Choroid plexus epithelial cell (primary cell): ENCODE data around the gene TCF12.

Source experiments
- DNase-seq: peaks from one replicate; pipeline ENCODE4 v3.0.0-alpha.2; 2010; ENCODE audit warnings: low read depth
- H3K4me3 ChIP-seq: 2 replicates; pipeline ENCODE4 v1.5.1; 2011; ENCODE audit warnings: low read depth, mild to moderate bottlenecking, control low read depth, low read length, moderate library complexity
- TF ChIP-seq, protein P1 (sequence below): conservative IDR thresholded peaks from 2 replicates; pipeline ENCODE4 v1.5.1; 2011; ENCODE audit warnings: low read depth, mild to moderate bottlenecking, control low read depth, inconsistent platforms, low read length, moderate library complexity

Gene TCF12

DNA sequence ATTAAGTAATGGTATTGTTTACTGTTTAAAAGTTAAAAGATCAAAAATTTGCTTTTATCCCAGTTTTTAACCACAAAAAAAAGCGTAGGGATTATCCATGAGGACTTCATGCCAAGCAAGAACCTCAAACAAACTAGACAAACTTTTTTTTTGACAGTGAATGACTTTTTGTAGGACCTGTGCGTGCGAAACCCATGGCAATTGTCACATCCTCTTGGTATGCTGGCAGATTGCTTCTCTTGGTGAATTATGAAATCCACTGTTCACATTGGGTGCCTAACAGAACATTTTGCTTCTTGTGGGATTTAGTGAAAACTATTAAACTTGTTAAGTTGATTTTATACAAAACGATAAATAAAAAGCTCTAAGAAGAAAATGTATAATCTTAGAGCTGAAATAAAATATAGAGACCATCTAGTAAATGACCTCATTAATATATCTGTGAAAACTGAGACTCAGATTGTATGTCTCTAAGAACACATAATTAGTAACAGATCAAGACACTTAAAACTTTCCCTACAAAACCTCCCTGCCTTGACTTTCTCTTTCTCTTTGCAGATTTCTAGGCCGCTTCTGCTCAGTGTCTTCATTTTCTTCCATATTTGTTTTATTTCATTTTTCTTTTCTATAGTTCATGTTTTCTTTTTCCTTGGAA lies 370.6 kb downstream of the TCF12 start:
- no peak for DNase-seq
- H3K4me3 ChIP-seq, result no peak overlapping the region
- TF ChIP-seq, protein P1, sequence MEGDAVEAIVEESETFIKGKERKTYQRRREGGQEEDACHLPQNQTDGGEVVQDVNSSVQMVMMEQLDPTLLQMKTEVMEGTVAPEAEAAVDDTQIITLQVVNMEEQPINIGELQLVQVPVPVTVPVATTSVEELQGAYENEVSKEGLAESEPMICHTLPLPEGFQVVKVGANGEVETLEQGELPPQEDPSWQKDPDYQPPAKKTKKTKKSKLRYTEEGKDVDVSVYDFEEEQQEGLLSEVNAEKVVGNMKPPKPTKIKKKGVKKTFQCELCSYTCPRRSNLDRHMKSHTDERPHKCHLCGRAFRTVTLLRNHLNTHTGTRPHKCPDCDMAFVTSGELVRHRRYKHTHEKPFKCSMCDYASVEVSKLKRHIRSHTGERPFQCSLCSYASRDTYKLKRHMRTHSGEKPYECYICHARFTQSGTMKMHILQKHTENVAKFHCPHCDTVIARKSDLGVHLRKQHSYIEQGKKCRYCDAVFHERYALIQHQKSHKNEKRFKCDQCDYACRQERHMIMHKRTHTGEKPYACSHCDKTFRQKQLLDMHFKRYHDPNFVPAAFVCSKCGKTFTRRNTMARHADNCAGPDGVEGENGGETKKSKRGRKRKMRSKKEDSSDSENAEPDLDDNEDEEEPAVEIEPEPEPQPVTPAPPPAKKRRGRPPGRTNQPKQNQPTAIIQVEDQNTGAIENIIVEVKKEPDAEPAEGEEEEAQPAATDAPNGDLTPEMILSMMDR, result no peak

DNA sequence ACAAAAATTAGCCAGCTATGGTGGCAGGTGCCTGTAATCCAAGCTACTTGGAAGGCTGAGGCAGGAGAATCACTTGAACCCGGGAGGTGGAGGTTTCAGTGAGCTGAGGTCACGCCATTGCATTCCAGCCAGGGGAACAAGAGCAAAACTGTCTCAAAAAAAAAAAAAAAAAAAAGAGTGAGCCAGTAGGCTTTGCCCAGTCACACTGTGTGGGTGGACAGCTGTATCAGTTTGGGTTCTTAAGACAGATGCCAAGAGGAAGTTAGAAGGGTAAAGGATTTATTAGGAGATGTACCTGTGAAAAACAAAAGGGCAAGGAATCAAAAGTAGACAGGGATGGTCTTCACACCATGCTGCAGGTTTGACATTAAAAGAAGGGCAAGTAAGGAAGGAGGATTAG lies 371.7 kb downstream of the TCF12 start:
- TF ChIP-seq, protein P1, result no peak
- DNase-seq, result no peak

DNA sequence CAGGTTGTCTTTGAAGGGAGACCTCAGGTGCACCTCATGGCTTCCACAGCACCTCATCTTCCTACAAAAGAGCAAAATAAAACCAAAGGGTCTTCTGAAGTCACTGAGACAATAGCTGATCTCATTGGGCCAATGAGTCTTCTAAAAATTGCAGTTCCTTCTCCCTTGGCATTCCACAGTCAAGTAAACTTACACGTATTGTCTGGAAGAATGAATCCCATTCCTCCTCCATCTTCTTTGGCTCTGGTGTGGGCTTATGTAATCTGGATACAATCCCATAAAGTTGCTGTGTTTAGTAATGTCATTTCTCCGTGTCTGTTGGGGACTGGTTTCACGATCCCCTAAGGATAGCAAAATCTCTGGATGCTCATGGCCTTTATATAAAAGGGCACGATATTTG lies 372.4 kb downstream of the TCF12 start:
- H3K4me3 ChIP-seq, result no peak overlapping the region
- DNase-seq, result no peak
- TF ChIP-seq, protein P1, result no peak

More for the DNA sequence above, 371.7 kb downstream of the TCF12 start:
- no peak overlapping the region for H3K4me3 ChIP-seq

DNA sequence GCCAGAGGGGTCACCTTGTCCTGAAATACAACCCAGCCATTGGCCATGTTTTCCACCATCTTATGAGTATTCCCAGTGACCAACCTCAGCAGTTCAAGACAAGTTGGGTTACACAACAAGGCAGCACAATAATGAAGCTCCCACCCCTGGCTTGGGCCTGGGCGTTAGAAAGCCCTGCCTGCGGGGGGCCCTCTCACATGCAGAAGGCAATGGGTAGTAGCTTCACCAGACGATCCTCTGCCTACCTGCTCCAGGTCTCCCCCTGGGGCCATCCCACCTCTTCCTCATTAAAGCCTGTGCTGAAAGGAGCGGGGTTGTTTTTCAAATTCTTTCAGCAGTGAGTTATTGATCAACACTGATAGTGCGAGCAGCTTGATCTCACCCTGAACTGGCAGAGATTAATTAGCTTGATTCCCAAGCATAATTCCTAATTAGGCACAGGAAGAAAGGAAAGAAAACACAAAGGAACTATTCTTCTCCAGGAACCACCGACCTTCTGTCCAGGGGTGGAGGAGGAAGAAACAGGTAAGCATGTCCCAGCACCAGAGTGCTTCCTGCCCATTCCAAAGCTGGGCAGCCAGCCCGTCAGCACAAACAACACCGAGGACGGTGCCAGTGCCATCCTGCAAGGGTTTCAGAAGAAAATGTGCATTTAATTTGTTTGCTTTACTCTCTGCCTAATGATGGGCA lies 378.2 kb downstream of the TCF12 start:
- DNase-seq, result no peak
- TF ChIP-seq, protein P1, result no peak
- H3K4me3 ChIP-seq, result no peak overlapping the region

DNA sequence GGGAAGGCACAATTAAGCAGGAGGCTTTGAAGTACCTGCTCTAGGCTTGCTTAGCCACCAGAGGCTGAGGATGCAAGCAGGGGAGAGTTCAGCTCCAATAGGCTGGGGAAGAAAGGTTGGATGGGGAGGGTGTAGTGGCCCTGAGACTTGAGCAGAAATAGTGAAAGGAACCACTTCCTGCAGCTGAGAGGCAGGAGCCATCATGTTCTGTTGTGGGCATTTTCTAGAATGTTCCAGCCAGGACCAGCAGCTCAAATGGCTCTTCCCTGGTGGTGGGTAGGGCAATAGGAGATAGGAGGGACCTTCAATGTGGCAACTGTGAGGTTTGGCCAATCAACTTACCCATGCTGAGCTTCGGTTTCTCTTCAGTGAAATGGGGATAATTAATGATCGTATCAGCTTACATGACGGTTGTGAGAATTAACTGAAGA lies 378.7 kb downstream of the TCF12 start:
- no peak for DNase-seq
- TF ChIP-seq, protein P1, result no peak
- no peak overlapping the region for H3K4me3 ChIP-seq

DNA sequence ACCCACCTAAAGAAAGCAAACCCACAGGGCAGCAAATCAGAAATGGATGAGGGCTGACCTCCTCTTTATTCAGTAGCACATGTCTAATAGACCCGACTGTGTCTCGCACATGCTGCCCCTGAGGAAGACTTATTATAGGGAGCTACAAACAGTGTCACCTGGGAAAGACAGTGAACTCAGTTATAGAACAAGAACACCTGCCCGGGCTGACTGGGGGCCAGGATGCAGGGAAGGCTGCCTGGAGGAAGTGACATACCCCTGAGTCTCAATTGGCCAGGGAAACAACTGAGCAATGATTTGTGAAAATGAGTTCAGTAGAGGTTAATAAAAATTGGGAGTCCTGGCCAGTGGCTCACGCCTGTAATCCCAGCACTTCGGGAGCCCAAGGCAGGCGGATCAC lies 379.2 kb downstream of the TCF12 start:
- H3K4me3 ChIP-seq, result no peak overlapping the region
- DNase-seq, result no peak
- TF ChIP-seq, protein P1, result no peak

DNA sequence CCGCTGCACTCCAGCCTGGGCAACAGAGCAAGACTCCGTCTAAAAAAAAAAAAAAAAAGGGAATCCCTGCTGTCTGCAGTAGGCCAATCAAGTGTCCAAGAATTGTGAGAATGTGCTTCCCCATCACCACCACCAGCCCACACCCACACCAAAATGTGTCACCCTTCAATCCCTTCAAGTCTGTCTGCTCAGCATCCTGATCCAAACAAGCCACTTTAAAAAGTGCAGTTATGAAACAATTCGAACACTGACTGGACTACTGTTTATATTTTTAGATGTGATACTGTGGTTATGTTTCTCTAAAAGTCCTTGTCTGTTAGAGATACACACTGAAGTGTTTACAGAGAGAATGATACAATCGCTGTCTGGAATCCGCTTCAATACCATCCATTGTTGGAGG lies 379.8 kb downstream of the TCF12 start:
- H3K4me3 ChIP-seq, result no peak overlapping the region
- DNase-seq, result peak; percentile 21
- TF ChIP-seq, protein P1, result no peak
